Ecto neural progenitor cell (in vitro differentiated cells): ENCODE data around the gene PHLDB1.

ENCODE experiments used
- DNase-seq: peaks from one replicate; pipeline ENCODE4 v3.0.0-alpha.2; 2018; ENCODE audit warnings: low spot score

The PHLDB1 gene

DNA sequence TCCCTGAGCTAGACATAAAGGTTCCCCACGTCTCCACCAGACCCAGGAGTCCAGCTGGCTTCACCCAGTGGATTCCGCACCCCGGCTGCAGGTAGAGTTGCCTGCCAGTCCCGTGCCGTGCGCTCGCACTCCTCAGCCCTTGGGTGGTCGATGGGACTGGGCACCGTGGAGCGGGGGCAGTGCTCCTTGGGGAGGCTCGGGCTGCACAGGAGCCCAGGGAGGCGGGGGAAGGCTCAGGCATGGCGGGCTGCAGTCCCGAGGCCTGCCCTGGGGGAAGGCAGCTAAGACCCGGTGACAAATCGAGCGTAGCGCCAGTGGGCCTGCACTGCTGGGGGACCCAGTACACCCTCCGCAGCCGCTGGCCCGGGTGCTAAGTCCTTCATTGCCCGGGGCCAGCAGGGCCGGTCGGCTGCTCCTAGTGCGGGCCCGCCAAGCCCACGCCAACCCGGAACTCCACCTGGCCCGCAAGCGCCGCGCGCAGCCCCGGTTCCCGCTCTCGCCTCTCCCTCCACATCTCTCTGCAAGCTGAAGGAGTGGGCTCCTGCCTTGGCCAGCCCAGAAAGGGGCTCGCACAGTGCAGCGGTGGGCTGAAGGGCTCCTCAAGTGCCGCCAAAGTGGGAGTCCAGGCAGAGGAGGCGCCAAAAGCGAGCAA, 81.6 kb downstream of the PHLDB1 start:
- no peak for DNase-seq

GRCh38 chr11:118689503-118689851, 82.1 kb downstream of the PHLDB1 start:
- DNase-seq: no peak

DNA sequence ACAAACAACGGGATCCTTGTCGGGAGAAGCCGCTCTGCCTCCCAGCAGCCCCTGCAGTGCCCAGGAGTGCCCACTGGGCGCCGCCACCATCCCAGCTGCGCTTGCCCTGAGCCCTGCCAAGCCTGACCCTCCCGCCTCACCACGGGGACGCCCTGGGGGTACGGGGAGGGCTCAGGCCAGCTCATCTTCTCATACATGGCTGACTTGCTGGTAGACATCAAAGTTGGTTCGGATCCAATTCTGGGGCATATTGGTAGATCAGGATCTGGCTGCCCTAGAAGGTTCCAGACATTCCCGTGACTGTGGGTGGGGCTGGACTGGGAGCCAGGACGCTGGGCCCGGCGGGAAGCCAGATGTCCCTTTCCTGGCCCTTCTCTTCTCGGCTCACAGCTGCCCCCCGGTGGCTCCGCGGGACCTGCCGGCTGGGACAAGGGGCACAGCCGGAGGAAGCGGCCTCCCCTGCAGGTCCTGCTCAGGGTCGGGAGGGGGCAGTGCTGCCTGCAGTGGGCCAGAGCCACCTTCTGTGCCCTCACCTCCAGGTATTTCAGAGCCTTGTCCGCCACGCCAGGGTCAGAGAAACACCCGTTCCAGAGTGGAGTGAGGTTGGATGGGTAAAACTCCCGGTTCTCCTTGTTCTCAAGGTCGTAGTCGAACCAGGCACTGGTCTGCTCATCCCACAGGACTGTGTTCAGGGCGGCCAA, 82.6 kb downstream of the PHLDB1 start:
- peak; percentile 96 for DNase-seq

DNA sequence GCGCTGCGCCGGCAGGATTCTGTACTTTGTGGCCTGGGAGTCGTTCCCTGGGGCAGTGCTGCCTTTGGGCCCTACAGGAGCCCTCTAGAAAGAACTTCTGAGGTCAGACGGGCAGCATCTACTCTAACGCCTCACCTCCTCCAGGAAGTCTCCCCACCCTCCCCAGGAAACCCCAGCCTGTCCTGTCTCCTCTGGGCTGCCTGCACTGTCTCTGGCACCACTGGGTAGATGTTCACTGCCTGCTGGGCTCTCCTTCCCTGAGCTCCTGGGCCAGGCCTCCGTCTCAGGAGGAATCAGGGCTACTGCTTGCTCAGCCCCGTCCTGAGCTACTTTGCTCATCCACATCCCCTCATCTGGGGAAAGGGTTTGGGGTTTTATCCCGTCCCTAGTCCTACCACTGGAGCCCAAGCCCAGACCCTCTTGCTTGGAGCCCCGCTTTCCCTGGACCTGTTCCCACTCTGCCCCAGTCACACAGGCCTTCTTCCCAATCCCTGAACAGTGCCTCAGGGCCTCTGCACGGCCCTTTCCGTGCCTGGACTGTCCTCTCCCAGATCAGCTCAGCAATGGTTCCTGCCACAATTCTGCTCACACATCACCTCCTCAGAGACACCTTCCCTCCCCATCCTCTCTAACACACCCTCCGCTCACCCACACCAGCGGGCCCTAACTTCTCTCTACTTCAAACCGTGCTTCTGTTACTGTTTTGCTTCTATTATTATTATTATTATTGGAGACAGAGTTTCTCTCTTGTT, 83.3 kb downstream of the PHLDB1 start:
- DNase-seq: no peak

- no peak for DNase-seq
Observed at GRCh38 chr11:118691926-118692830, 84.8 kb downstream of the PHLDB1 start.

DNA sequence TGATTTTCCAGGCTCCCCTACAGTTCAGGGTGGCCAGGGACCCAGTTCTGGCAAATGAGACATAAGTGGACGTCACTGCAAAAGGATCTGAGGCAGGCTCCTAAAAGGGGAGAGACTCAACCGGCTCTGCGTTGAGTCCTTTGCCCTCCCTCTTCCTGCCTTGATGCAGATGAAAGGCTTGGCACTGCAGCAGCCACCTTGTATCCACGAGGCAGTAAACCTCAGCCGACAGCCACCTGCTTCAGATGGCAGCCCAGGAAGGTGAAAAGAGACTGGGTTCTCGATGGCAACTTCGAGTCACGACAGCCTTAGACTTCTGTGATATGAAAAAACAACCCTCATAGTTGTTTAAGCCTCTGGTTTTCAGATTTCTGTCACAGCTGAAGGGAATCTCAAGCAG, 86.8 kb downstream of the PHLDB1 start:
- no peak for DNase-seq

DNA sequence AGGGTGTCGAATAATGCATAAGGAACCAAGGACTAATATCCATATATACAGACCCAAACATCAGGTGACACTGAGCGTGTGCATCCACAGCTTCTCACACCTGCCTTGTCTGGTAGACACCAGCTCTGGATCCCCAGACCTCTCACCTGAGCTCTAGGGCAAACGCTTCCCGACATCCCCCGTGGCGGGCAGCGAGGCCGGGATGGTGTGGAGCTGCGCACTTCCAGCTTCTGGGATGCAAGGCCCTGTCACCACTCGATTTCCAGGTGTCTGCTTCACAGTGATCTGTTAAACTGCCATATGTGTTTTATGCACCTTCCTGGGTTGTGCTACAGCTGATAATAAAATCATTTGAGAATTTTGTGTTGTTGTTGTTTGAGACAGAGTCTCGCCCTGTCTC, 87.4 kb downstream of the PHLDB1 start:
- no peak for DNase-seq

DNA sequence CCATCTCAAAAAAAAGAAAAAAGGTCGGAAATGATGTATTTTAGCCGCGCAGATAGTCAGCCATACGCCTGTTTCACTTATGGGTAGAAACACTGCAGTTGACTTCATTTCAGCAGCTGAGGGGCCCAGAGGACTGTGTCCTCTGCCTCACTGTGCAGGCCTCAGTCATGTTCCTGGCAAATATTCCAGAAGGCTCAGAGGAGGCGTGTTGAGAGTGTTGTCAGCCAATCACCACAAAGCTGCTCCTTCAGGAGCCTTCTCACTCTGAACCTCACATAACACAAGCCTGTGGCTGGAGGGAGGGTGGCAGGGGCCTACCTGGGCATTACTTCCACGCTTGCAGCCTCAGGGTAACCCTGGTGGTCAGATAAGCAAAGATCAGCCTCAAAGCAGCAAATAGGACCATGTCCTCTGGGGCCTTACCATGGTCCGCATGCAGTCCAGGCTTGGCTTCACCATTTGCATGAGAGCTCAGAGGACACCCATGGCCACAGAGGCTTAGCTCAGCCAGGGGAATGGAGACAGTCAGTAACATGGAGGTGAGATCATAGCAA, 89.3 kb downstream of the PHLDB1 start:
- DNase-seq: no peak

- no peak for DNase-seq
Observed at GRCh38 chr11:118697346-118697745, 89.9 kb downstream of the PHLDB1 start.

- no peak for DNase-seq
Observed at GRCh38 chr11:118699506-118700220, 92.2 kb downstream of the PHLDB1 start.

DNA sequence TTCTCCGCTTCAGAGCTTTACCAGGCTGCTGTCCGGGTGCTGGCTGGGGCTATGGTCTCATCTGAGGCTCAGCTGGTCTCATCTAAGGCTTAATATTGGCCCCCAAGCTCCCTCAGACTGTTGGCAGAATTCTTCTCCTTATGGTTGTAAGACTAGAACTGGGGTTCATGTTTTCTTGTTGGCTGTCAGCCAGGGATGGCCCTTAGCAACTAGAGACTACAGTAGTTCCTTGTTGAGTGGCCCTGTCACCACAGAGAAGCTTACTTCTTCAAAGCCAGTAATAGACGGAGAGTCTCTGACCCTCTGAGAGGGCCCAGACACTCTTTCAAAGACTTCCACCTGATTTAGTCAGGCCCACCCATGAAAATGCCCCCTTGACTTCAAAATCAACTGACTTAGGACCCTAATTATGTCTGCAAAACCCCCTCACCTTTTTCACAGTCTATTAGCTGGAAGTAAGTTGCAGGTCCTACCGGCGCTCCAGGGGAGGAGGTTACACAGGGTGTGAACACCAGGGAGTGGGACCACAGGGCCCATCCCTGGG, 96.2 kb downstream of the PHLDB1 start:
- no peak for DNase-seq

DNA sequence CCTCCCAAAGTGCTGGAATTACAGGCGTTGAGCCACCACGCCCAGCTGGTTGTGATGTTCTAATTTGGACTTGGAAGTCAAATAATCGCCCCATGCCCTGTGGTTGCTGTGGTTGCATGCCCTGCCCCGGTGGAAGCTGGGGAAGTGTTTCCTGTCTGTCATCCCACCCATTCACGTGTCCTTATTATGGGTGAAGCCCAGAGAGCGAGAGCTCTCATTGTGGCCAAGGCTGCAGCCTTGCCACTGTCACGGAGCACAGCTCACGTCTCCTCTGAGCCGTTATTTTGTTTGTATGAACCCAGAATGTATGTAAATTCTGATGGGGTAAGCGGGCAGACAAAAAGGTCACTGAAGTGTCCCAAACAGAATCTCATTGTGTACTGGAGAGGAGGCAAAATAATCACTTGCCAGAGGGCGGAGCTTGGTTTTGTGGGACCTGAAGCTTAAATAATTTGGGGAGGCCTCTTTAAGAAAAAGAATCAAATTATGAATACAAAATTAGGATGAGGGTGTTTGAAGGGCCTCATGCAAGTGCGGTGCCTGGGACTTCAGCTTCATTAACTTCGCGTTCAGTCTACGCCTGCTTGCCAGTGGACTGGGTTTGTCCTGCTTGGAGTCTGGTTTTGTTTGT, 97.8 kb downstream of the PHLDB1 start:
- no peak for DNase-seq

GRCh38 chr11:118705791-118706545, 98.6 kb downstream of the PHLDB1 start:
- no peak for DNase-seq

- no peak for DNase-seq
Observed at GRCh38 chr11:118706546-118706825, 99.1 kb downstream of the PHLDB1 start.
